ENCODE results near the gene RINL.

- TF ChIP-seq POLR2A (IDR thresholded peaks at IDR 0.05; ENCODE audit: low read length): no peak
- no peak for TF ChIP-seq GATA1 (IDR thresholded peaks at IDR 0.05; ENCODE audit: low read depth, low read length)
Measured at GRCh38 chr19:38913958-38914357, 35.9 kb upstream of the RINL start.
